ENCODE results near the gene SYT12. TPM values are rescaled to one million over a fixed set of nuclear protein-coding genes. Genes with fewer than 3 reads are reported as not detected.
A peak's percentile ranks its signal among the peaks of the same experiment; 100 is the strongest.
"Not testable (repeated sequence)": the region's sequence is repeated elsewhere in the genome, so short reads cannot be mapped to it uniquely, and the experiment has no call there.

SYT12 gene
- under 1 TPM in 9 of 12 donors, not detected in 3; 0.04 to 0.27 (median 0.08) TPM for polyA plus RNA-seq (ENCODE audit: insufficient read length in 12 of 12)
- long read RNA-seq, donor 1 = 0 reads
- long read RNA-seq, donor 2 = 0 reads
- long read RNA-seq, donor 3 = 0 reads
- long read RNA-seq, donor 4 = 0 reads
- long read RNA-seq, donor 5 = 0 reads
- long read RNA-seq, donor 6 = 0 reads
- long read RNA-seq, donor 7 = 0 reads
- long read RNA-seq, donor 8 = 0 reads
- long read RNA-seq, donor 9 = 0 reads
- long read RNA-seq, donor 10 = 0 reads
- long read RNA-seq, donor 11, partial matches to known transcripts = 0 of 1 reads
- long read RNA-seq, donor 11, other reads (novel, unspliced or antisense) = 0 of 1 reads

- no peak for DNase-seq
Measured at GRCh38 chr11:67022961-67023956, at the start of gene SYT12. Gene SYT12, plus strand, starts transcription at chr11:67023134. Its CDS starts 7,011 bp downstream, at chr11:67030145.

GRCh38 chr11:66973956-66974580 lies 48.9 kb upstream of the SYT12 start:
- DNase-seq = no peak

- no peak for DNase-seq
Measured at GRCh38 chr11:66974724-66975404, 48.1 kb upstream of the SYT12 start, which contains the start of gene C11orf86. Gene C11orf86, plus strand, starts transcription at chr11:66975304. Its CDS starts 59 bp downstream, at chr11:66975363.

- no peak for DNase-seq
Measured at GRCh38 chr11:66975405-66976027, 47.4 kb upstream of the SYT12 start.

- no peak for DNase-seq
Measured at GRCh38 chr11:66976028-66976467, 46.9 kb upstream of the SYT12 start.

- no peak for DNase-seq
Measured at GRCh38 chr11:66976925-66977324, 46.0 kb upstream of the SYT12 start.

- no peak for DNase-seq
Measured at GRCh38 chr11:66978229-66978628, 44.7 kb upstream of the SYT12 start.

- no peak for DNase-seq
Measured at GRCh38 chr11:66978717-66979116, 44.2 kb upstream of the SYT12 start.

- no peak for DNase-seq
Measured at GRCh38 chr11:66979336-66979980, 43.5 kb upstream of the SYT12 start.

GRCh38 chr11:66981976-66982578 lies 40.9 kb upstream of the SYT12 start:
- peak; percentile 87 for DNase-seq

- DNase-seq = no peak
Measured at GRCh38 chr11:66983275-66983924, 39.5 kb upstream of the SYT12 start.

GRCh38 chr11:66985508-66986177 lies 37.3 kb upstream of the SYT12 start:
- no peak for DNase-seq

- no peak for DNase-seq
Measured at GRCh38 chr11:66986178-66986545, 36.8 kb upstream of the SYT12 start.

- DNase-seq = no peak
Measured at GRCh38 chr11:66987158-66987620, 35.7 kb upstream of the SYT12 start.

GRCh38 chr11:66987924-66988637 lies 34.9 kb upstream of the SYT12 start:
- DNase-seq = no peak

- not testable (repeated sequence) for DNase-seq
Measured at GRCh38 chr11:66988741-66989140, 34.2 kb upstream of the SYT12 start.

GRCh38 chr11:66989360-66989759 lies 33.6 kb upstream of the SYT12 start:
- not testable (repeated sequence) for DNase-seq

- DNase-seq = no peak
Measured at GRCh38 chr11:66992041-66992440, 30.9 kb upstream of the SYT12 start.

Measured in muscle of arm (tissue), 14 donors.